Transverse colon (tissue), 3 donors: ENCODE measurements around the gene FZD2.

Experiments
- EP300 ChIP-seq: sonication (generic); formaldehyde crosslinking; IDR thresholded peaks from one replicate; pipeline ENCODE4 v1.6.1; 2017; ENCODE audit warnings: antibody characterized with exemption, low read depth
- POLR2A ChIP-seq: fragments of 450-650 bp; IDR thresholded peaks from one replicate; pipeline ENCODE4 v1.6.1; 2016; ENCODE audit warnings: antibody characterized with exemption, mild to moderate bottlenecking, moderate library complexity
- POLR2AphosphoS5 ChIP-seq, 3 donors: sonication (generic); formaldehyde crosslinking; IDR thresholded peaks; one replicate each; pipeline ENCODE4 v1.6.1; 2016; ENCODE audit warnings: antibody characterized with exemption in 3 of 3

- no peak for TF ChIP-seq EP300
- no peak for TF ChIP-seq POLR2A
- TF ChIP-seq POLR2AphosphoS5 (IDR thresholded peaks at IDR 0.05) = no peak
Observed at GRCh38 chr17:44565866-44566443, 8.7 kb downstream of the FZD2 start.
